ENCODE results near the gene MYCBP2. TPM values are rescaled to one million over a fixed set of nuclear protein-coding genes. Genes with fewer than 3 reads are reported as not detected.

Gene MYCBP2
- total and polyA plus RNA-seq, 4 donors = 23.2 to 130 (median 57.9) TPM

DNA sequence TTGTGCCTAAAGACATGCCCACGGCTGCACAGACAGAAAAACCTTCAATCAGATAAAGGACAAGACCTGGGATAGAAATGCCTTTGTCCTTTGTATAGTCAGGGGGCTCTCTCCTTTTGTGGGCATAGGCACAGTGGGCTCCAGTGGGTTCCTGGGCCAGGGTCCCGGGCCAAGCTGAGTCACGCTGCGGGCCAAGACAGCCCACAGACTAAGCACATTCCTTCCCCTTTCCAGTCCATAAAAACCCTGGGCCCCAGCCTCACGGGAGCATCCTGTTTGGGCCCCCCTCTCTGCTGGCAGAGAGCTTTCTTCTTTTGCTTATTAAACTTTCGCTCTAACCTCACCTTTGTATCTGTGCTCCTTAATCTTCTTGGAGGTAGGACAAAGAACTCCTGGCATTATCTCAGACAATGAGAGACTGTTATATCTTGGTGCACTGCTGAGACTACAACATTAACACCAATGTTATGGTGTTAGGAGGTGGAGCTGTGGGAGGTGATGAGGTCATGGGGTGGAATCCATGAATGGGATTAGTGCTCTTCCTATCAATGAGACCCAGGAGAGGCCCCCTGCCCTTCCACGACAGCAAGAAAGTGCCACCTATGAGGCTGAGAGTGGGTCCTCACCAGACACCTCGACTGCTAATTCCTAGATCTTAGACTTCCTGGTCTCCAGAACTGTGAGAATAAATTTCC lies 279.1 kb downstream of the MYCBP2 start:
- DNase-seq = no peak
- TF ChIP-seq, protein P1, sequence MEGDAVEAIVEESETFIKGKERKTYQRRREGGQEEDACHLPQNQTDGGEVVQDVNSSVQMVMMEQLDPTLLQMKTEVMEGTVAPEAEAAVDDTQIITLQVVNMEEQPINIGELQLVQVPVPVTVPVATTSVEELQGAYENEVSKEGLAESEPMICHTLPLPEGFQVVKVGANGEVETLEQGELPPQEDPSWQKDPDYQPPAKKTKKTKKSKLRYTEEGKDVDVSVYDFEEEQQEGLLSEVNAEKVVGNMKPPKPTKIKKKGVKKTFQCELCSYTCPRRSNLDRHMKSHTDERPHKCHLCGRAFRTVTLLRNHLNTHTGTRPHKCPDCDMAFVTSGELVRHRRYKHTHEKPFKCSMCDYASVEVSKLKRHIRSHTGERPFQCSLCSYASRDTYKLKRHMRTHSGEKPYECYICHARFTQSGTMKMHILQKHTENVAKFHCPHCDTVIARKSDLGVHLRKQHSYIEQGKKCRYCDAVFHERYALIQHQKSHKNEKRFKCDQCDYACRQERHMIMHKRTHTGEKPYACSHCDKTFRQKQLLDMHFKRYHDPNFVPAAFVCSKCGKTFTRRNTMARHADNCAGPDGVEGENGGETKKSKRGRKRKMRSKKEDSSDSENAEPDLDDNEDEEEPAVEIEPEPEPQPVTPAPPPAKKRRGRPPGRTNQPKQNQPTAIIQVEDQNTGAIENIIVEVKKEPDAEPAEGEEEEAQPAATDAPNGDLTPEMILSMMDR (IDR thresholded peaks at IDR 0.05; ENCODE audit: control extremely low read depth, extremely low read depth) = no peak
- Histone ChIP-seq H3K27ac (ENCODE audit: low read depth in 1 of 2, low read length in 1 of 2) (no peak overlapping the region), H3K4me1 (ENCODE audit: control insufficient read depth in 5 of 5, insufficient read depth in 5 of 5, low read length in 5 of 5) (no peaks in the 10 kb centered on the region), H3K9me3 (ENCODE audit: control insufficient read depth in 4 of 4, insufficient read depth in 3 of 4, low read length in 3 of 4) (no peaks in the 10 kb centered on the region), H3K27me3 (ENCODE audit: control insufficient read depth in 3 of 3, insufficient read depth in 3 of 3, low read length in 2 of 3) (no peaks in the 10 kb centered on the region), H3K9ac (ENCODE audit: insufficient read depth in 1 of 2, low read length in 2 of 2) (no peak overlapping the region), H3K36me3 (ENCODE audit: control insufficient read depth in 4 of 4, insufficient read depth in 4 of 4, low read length in 4 of 4) (peaks cover 13 to 41% (median 25%) of the 10 kb centered on the region in 4 donors), H3K4me3 (no peak overlapping the region)
- ATAC-seq (ENCODE audit: insufficient read depth, low FRiP score) = no peak
- WGBS, 2 donors = 92 to 97% methylated on average over 8 of the region's 8 CpGs

DNA sequence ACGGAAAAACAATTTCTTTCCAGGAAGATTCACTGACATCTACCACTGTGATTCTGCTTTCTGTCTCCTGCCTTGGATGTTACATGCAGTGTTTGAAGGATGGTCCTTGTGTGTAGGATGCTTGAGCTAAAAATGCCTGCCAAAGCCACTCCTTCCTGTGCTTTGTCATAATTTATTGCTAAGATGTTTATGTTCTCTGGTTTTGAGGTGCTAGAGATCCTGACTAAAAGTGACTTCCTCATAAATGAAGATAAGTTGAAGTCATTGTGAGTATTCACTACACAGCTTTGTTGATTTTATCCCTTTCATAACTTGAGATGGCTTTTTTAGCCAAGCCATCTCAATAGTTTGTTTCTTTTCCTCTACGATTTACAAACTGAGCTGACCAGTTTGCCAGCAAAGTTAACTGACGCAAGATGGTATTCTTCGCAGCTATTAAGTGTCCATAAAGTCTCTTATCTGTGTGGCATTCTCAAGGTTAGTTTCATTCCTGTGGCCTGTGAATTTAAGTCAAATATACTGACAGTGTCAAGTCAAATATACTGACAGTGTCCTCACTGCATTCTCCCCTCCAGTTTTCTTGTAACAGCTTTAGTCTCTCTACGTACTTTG lies 284.2 kb downstream of the MYCBP2 start:
- Histone ChIP-seq H3K36me3 (ENCODE audit: control insufficient read depth in 4 of 4, insufficient read depth in 4 of 4, low read length in 4 of 4) (peaks cover 6 to 15% (median 8%) of the 10 kb centered on the region in 4 donors), H3K27ac (ENCODE audit: low read depth in 1 of 2, low read length in 1 of 2) (no peak overlapping the region), H3K4me1 (ENCODE audit: control insufficient read depth in 5 of 5, insufficient read depth in 5 of 5, low read length in 5 of 5) (peaks cover 0 to 2% (median 0%) of the 10 kb centered on the region in 5 donors), H3K4me3 (no peak overlapping the region), H3K9ac (ENCODE audit: insufficient read depth in 1 of 2, low read length in 2 of 2) (peak overlapping the region in 1 of 2 donors; percentile 58), H3K27me3 (ENCODE audit: control insufficient read depth in 3 of 3, insufficient read depth in 3 of 3, low read length in 2 of 3) (no peaks in the 10 kb centered on the region), H3K9me3 (ENCODE audit: control insufficient read depth in 4 of 4, insufficient read depth in 3 of 4, low read length in 3 of 4) (no peaks in the 10 kb centered on the region)
- DNase-seq = no peak
- TF ChIP-seq, protein P1 (IDR thresholded peaks at IDR 0.05; ENCODE audit: control extremely low read depth, extremely low read depth) = no peak
- ATAC-seq (ENCODE audit: insufficient read depth, low FRiP score) = no peak
- 60 to 76% methylated on average over 5 of the region's 5 CpGs for WGBS, 2 donors

DNA sequence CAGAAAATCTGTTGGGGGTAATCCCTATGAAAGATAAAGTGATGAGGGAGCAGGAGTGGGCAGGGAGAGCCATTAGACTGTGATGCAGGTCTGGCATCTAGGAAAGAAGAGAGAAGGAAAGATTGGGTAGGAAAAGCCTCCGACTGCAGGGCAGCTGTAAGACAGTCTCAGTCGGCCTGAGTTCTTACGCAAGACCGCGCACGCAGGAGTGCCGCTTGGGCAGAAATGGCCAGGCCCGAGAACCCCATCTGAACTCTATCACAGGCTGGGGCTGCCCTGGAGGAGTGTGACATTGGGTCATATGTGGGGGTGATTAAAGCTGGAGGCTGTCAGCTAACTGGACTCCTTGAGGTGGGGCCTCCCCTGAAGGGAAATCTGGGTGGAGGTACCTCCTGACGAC lies 286.1 kb downstream of the MYCBP2 start:
- H3K9me3 ChIP-seq (ENCODE audit: control insufficient read depth in 4 of 4, insufficient read depth in 3 of 4, low read length in 3 of 4) = no peaks in the 10 kb centered on the region
- 88 to 93% methylated on average over 9 of the region's 9 CpGs for WGBS, 2 donors
- H3K4me3 ChIP-seq = no peak overlapping the region
- DNase-seq = no peak
- H3K27ac ChIP-seq (ENCODE audit: low read depth in 1 of 2, low read length in 1 of 2) = no peak overlapping the region
- ATAC-seq (ENCODE audit: insufficient read depth, low FRiP score) = no peak
- H3K27me3 ChIP-seq (ENCODE audit: control insufficient read depth in 3 of 3, insufficient read depth in 3 of 3, low read length in 2 of 3) = no peaks in the 10 kb centered on the region
- peaks cover 0 to 2% (median 0%) of the 10 kb centered on the region in 5 donors for H3K4me1 ChIP-seq (ENCODE audit: control insufficient read depth in 5 of 5, insufficient read depth in 5 of 5, low read length in 5 of 5)
- H3K9ac ChIP-seq (ENCODE audit: insufficient read depth in 1 of 2, low read length in 2 of 2) = no peak overlapping the region
- H3K36me3 ChIP-seq (ENCODE audit: control insufficient read depth in 4 of 4, insufficient read depth in 4 of 4, low read length in 4 of 4) = peaks cover 2 to 12% (median 6%) of the 10 kb centered on the region in 4 donors
- TF ChIP-seq, protein P1 (IDR thresholded peaks at IDR 0.05; ENCODE audit: control extremely low read depth, extremely low read depth) = no peak

All from lung (tissue), 12 donors.